Gastroesophageal sphincter (tissue), 3 donors: ENCODE results near the gene CUX1.

Experiments
- CTCF ChIP-seq, 4 experiments: fragments of 200-600 bp in 2 of 4; fragments of 450-650 bp in 2 of 4; sonication (generic) in 1 of 4; IDR thresholded peaks; one replicate each; pipeline ENCODE4 v1.5.1; 2017 to 2019; ENCODE audit warnings: antibody characterized with exemption in 4 of 4, mild to moderate bottlenecking in 2 of 4, moderate library complexity in 2 of 4
- EP300 ChIP-seq: sonication (generic); formaldehyde crosslinking; IDR thresholded peaks from one replicate; pipeline ENCODE4 v1.6.1; 2017; ENCODE audit warnings: antibody characterized with exemption, mild to moderate bottlenecking
- POLR2A ChIP-seq, 2 donors: fragments of 450-650 bp; IDR thresholded peaks; one replicate each; pipeline ENCODE4 v1.6.1; 2017; ENCODE audit warnings: antibody characterized with exemption in 2 of 2, mild to moderate bottlenecking in 2 of 2, moderate library complexity in 1 of 2

- no peak for TF ChIP-seq CTCF (IDR thresholded peaks at IDR 0.05)
- no peak for TF ChIP-seq EP300
- no peak for TF ChIP-seq POLR2A (IDR thresholded peaks at IDR 0.05)
Observed at GRCh38 chr7:102266541-102266940, 449.1 kb downstream of the CUX1 start.
